ENCODE measurements around the gene ELN.

DNA sequence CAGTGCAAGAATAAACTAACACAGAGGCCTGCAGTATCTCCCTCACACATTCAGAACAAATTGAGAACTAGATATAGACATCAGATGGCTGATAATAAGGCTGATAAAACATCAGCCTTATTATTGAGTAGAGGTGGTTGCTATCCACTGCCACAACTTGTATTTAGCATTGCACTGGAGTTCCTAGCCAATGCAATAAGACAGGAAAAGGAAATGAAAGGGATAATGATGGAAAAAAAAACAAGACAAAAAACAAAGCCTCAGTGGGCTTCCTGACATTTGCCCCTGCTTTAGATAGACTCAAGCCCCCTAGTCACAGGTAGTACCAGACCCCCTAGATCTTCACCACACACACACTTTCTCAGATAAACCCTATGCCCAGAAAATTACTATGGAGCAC, 33.2 kb upstream of the ELN start:
- TF ChIP-seq CTCF (IDR thresholded peaks at IDR 0.05) (no peak), POLR2A (IDR thresholded peaks at IDR 0.05) (no peak), POLR2AphosphoS5 (IDR thresholded peaks at IDR 0.05) (no peak)
